K562 (cell line): Measurements from ENCODE around the gene CENPC.
A peak's percentile ranks its signal among the peaks of the same experiment; 100 is the strongest.

Experiments used
- CHD2 ChIP-seq: IDR thresholded peaks from 2 replicates; pipeline ENCODE4 v1.6.1; 2011; ENCODE audit warnings: low read depth, low read length
- CREB1 ChIP-seq, 2 experiments: sonication (generic) in 1 of 2; formaldehyde crosslinking in 1 of 2; IDR thresholded peaks; 2 replicates each; pipeline versions ENCODE4 v1.6.1 to v1.8.0; 2012 to 2022; ENCODE audit warnings: inconsistent platforms in 1 of 2, mild to moderate bottlenecking in 1 of 2, missing genetic modification reagents in 1 of 2, moderate library complexity in 1 of 2
- MEF2A ChIP-seq: IDR thresholded peaks from 2 replicates; pipeline ENCODE4 v1.6.1; 2011; ENCODE audit warnings: low read depth, mild to moderate bottlenecking, low read length, moderate library complexity; ENCODE audit not compliant: control insufficient read depth
- NR2C1 ChIP-seq, 2 experiments: fragments of 450-650 bp; IDR thresholded peaks; 2 replicates each; pipeline ENCODE4 v1.6.1; 2017; ENCODE audit warnings: mild to moderate bottlenecking in 2 of 2, antibody characterized with exemption in 1 of 2, inconsistent platforms in 1 of 2, missing compliant biosample characterization in 1 of 2, missing genetic modification characterization in 1 of 2
- POLR2AphosphoS5 ChIP-seq: IDR thresholded peaks from 2 replicates; pipeline ENCODE4 v1.6.1; 2011; ENCODE audit warnings: mild to moderate bottlenecking, low read depth, low read length, moderate library complexity; ENCODE audit not compliant: control insufficient read depth, insufficient read depth
- TF ChIP-seq, protein P1 (sequence below): fragments of 250-450 bp; sonication (Bioruptor Pico); IDR thresholded peaks from 2 replicates; pipeline ENCODE4 v1.8.0; 2021; ENCODE audit warnings: moderate library complexity, mild to moderate bottlenecking, inconsistent platforms
- TF ChIP-seq, protein P2 (sequence below): fragments of 200-600 bp; sonication (generic); IDR thresholded peaks from one replicate; pipeline ENCODE4 v1.6.1; 2012; ENCODE audit warnings: mild to moderate bottlenecking, low read depth, low read length, inconsistent platforms
- TF ChIP-seq, protein P3 (sequence below): sonication (generic); formaldehyde crosslinking; IDR thresholded peaks from 2 replicates; pipeline ENCODE4 v1.4.0; 2020; ENCODE audit warnings: mild to moderate bottlenecking, missing genetic modification reagents
- TF ChIP-seq, protein P4 (sequence below), 3 experiments: fragments of 200-800 bp in 1 of 3; fragments of 250-450 bp in 1 of 3; fragments of 450-650 bp in 1 of 3; sonication (Bioruptor Pico) in 1 of 3; sonication (Bioruptor generic) in 1 of 3; formaldehyde crosslinking in 1 of 3; IDR thresholded peaks; 2 replicates each; pipeline versions ENCODE4 v1.6.1 to v1.8.0; 2016 to 2022; ENCODE audit warnings: mild to moderate bottlenecking in 2 of 3, missing genetic modification characterization in 2 of 3, missing compliant biosample characterization in 1 of 3, moderate library complexity in 1 of 3

DNA sequence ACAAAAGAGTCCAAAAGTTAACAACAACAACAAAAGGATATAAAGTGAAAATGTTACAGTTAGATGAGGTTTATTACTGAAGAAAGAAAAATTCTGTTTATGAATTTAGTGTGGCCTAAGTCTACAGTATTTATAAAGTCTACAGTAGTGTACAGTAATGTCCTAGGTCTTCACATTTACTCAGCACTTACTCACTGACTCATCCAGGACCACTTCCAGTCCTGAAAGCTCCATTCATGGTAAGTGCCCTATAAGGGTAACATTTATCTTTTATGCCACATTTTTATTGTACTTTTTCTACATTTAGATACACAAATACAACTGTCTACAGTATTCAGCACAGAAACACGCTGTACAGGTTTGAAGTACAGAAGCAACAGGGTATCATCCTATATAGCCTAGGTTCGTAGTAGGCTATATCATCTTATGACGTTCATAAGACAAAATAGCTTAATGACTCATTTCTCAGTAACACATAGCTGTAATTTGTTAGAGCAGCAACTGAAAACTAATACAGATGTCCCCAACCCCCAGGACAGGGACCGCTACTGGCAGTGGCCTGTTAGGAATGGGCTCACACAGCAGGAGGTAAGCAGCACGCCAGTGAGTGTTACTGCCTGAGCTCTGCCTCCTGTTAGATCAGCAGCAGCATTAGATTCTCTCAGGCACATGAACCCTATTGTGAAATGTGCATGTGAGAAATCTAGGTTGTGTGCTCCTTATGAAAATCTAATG, 61.3 kb downstream of the CENPC start:
- TF ChIP-seq, protein P1, sequence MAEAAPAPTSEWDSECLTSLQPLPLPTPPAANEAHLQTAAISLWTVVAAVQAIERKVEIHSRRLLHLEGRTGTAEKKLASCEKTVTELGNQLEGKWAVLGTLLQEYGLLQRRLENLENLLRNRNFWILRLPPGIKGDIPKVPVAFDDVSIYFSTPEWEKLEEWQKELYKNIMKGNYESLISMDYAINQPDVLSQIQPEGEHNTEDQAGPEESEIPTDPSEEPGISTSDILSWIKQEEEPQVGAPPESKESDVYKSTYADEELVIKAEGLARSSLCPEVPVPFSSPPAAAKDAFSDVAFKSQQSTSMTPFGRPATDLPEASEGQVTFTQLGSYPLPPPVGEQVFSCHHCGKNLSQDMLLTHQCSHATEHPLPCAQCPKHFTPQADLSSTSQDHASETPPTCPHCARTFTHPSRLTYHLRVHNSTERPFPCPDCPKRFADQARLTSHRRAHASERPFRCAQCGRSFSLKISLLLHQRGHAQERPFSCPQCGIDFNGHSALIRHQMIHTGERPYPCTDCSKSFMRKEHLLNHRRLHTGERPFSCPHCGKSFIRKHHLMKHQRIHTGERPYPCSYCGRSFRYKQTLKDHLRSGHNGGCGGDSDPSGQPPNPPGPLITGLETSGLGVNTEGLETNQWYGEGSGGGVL (CRISPR knock-in tag), result no peak
- TF ChIP-seq, protein P2, sequence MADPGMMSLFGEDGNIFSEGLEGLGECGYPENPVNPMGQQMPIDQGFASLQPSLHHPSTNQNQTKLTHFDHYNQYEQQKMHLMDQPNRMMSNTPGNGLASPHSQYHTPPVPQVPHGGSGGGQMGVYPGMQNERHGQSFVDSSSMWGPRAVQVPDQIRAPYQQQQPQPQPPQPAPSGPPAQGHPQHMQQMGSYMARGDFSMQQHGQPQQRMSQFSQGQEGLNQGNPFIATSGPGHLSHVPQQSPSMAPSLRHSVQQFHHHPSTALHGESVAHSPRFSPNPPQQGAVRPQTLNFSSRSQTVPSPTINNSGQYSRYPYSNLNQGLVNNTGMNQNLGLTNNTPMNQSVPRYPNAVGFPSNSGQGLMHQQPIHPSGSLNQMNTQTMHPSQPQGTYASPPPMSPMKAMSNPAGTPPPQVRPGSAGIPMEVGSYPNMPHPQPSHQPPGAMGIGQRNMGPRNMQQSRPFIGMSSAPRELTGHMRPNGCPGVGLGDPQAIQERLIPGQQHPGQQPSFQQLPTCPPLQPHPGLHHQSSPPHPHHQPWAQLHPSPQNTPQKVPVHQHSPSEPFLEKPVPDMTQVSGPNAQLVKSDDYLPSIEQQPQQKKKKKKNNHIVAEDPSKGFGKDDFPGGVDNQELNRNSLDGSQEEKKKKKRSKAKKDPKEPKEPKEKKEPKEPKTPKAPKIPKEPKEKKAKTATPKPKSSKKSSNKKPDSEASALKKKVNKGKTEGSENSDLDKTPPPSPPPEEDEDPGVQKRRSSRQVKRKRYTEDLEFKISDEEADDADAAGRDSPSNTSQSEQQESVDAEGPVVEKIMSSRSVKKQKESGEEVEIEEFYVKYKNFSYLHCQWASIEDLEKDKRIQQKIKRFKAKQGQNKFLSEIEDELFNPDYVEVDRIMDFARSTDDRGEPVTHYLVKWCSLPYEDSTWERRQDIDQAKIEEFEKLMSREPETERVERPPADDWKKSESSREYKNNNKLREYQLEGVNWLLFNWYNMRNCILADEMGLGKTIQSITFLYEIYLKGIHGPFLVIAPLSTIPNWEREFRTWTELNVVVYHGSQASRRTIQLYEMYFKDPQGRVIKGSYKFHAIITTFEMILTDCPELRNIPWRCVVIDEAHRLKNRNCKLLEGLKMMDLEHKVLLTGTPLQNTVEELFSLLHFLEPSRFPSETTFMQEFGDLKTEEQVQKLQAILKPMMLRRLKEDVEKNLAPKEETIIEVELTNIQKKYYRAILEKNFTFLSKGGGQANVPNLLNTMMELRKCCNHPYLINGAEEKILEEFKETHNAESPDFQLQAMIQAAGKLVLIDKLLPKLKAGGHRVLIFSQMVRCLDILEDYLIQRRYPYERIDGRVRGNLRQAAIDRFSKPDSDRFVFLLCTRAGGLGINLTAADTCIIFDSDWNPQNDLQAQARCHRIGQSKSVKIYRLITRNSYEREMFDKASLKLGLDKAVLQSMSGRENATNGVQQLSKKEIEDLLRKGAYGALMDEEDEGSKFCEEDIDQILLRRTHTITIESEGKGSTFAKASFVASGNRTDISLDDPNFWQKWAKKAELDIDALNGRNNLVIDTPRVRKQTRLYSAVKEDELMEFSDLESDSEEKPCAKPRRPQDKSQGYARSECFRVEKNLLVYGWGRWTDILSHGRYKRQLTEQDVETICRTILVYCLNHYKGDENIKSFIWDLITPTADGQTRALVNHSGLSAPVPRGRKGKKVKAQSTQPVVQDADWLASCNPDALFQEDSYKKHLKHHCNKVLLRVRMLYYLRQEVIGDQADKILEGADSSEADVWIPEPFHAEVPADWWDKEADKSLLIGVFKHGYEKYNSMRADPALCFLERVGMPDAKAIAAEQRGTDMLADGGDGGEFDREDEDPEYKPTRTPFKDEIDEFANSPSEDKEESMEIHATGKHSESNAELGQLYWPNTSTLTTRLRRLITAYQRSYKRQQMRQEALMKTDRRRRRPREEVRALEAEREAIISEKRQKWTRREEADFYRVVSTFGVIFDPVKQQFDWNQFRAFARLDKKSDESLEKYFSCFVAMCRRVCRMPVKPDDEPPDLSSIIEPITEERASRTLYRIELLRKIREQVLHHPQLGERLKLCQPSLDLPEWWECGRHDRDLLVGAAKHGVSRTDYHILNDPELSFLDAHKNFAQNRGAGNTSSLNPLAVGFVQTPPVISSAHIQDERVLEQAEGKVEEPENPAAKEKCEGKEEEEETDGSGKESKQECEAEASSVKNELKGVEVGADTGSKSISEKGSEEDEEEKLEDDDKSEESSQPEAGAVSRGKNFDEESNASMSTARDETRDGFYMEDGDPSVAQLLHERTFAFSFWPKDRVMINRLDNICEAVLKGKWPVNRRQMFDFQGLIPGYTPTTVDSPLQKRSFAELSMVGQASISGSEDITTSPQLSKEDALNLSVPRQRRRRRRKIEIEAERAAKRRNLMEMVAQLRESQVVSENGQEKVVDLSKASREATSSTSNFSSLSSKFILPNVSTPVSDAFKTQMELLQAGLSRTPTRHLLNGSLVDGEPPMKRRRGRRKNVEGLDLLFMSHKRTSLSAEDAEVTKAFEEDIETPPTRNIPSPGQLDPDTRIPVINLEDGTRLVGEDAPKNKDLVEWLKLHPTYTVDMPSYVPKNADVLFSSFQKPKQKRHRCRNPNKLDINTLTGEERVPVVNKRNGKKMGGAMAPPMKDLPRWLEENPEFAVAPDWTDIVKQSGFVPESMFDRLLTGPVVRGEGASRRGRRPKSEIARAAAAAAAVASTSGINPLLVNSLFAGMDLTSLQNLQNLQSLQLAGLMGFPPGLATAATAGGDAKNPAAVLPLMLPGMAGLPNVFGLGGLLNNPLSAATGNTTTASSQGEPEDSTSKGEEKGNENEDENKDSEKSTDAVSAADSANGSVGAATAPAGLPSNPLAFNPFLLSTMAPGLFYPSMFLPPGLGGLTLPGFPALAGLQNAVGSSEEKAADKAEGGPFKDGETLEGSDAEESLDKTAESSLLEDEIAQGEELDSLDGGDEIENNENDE, result no peak
- TF ChIP-seq, protein P3, sequence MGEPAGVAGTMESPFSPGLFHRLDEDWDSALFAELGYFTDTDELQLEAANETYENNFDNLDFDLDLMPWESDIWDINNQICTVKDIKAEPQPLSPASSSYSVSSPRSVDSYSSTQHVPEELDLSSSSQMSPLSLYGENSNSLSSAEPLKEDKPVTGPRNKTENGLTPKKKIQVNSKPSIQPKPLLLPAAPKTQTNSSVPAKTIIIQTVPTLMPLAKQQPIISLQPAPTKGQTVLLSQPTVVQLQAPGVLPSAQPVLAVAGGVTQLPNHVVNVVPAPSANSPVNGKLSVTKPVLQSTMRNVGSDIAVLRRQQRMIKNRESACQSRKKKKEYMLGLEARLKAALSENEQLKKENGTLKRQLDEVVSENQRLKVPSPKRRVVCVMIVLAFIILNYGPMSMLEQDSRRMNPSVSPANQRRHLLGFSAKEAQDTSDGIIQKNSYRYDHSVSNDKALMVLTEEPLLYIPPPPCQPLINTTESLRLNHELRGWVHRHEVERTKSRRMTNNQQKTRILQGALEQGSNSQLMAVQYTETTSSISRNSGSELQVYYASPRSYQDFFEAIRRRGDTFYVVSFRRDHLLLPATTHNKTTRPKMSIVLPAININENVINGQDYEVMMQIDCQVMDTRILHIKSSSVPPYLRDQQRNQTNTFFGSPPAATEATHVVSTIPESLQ (CRISPR knock-in tag), result no peak
- TF ChIP-seq MEF2A (peak; percentile 33; the same call in 1 of the 2 replicates), CHD2 (no peak), POLR2AphosphoS5 (no peak), CREB1 (IDR thresholded peaks at IDR 0.05) (no peak), CREB1 (CRISPR knock-in tag; IDR thresholded peaks at IDR 0.05) (no peak), NR2C1 (IDR thresholded peaks at IDR 0.05) (no peak), NR2C1 (tag; IDR thresholded peaks at IDR 0.05) (no peak)
- TF ChIP-seq, protein P4, sequence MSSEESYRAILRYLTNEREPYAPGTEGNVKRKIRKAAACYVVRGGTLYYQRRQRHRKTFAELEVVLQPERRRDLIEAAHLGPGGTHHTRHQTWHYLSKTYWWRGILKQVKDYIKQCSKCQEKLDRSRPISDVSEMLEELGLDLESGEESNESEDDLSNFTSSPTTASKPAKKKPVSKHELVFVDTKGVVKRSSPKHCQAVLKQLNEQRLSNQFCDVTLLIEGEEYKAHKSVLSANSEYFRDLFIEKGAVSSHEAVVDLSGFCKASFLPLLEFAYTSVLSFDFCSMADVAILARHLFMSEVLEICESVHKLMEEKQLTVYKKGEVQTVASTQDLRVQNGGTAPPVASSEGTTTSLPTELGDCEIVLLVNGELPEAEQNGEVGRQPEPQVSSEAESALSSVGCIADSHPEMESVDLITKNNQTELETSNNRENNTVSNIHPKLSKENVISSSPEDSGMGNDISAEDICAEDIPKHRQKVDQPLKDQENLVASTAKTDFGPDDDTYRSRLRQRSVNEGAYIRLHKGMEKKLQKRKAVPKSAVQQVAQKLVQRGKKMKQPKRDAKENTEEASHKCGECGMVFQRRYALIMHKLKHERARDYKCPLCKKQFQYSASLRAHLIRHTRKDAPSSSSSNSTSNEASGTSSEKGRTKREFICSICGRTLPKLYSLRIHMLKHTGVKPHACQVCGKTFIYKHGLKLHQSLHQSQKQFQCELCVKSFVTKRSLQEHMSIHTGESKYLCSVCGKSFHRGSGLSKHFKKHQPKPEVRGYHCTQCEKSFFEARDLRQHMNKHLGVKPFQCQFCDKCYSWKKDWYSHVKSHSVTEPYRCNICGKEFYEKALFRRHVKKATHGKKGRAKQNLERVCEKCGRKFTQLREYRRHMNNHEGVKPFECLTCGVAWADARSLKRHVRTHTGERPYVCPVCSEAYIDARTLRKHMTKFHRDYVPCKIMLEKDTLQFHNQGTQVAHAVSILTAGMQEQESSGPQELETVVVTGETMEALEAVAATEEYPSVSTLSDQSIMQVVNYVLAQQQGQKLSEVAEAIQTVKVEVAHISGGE (CRISPR knock-in tag; IDR thresholded peaks at IDR 0.05), result no peak
